ENCODE results near the gene JSRP1.

JSRP1 gene

GRCh38 chr19:2221918-2222317 is 34.3 kb downstream of the JSRP1 start:
- Histone ChIP-seq H3K4me1 (ENCODE audit: control insufficient read depth, low read length) (peaks cover 43% of the 10 kb centered on the region), H3K36me3 (ENCODE audit: control insufficient read depth, low read length) (peaks cover 86% of the 10 kb centered on the region), H3K4me3 (ENCODE audit: low read length) (no peak overlapping the region), H3K4me2 (ENCODE audit: low read length) (no peak overlapping the region), H3K79me2 (ENCODE audit: control insufficient read depth, low read length) (0 out of 2 replicates have a peak, but pooled peaks cover 2% of the 10 kb centered on the region), H3F3A (ENCODE audit: control insufficient read depth, insufficient read depth) (peaks cover 5% of the 10 kb centered on the region), H3K9me3 (ENCODE audit: control insufficient read depth, insufficient read depth, low read length) (no peaks in the 10 kb centered on the region), H4K20me1 (ENCODE audit: control insufficient read depth, insufficient read depth, low read depth, low read length) (0 out of 2 replicates have a peak, but pooled peaks cover 2% of the 10 kb centered on the region), H3K27ac (ENCODE audit: low read depth, low read length) (no peak overlapping the region), H3K9me2 (replicated peaks; ENCODE audit: control insufficient read depth, low read length) (no peaks in the 10 kb centered on the region), H3K27me3 (ENCODE audit: control insufficient read depth, low read length) (no peaks in the 10 kb centered on the region)
- peak; percentile 27 for TF ChIP-seq CTCF (IDR thresholded peaks at IDR 0.05; ENCODE audit: low read depth, low read length, poor library complexity, severe bottlenecking)
- no peak for TF ChIP-seq EZH2phosphoT487 (IDR thresholded peaks at IDR 0.05; ENCODE audit: borderline replicate concordance, low read length)

GRCh38 chr19:2221250-2221831 is 34.9 kb downstream of the JSRP1 start:
- peaks cover 86% of the 10 kb centered on the region for H3K36me3 ChIP-seq (ENCODE audit: control insufficient read depth, low read length)
- H3K27ac ChIP-seq (ENCODE audit: low read depth, low read length), result no peak overlapping the region

GRCh38 chr19:2219726-2220125 is 36.5 kb downstream of the JSRP1 start:
- Histone ChIP-seq H3K4me2 (ENCODE audit: low read length) (no peak overlapping the region), H4K20me1 (ENCODE audit: control insufficient read depth, insufficient read depth, low read depth, low read length) (no peaks in the 10 kb centered on the region)

More at GRCh38 chr19:2221250-2221831, 34.9 kb downstream of the JSRP1 start:
- Histone ChIP-seq H3K4me2 (ENCODE audit: low read length) (no peak overlapping the region), H3K27me3 (ENCODE audit: control insufficient read depth, low read length) (no peaks in the 10 kb centered on the region), H3F3A (ENCODE audit: control insufficient read depth, insufficient read depth) (peaks cover 5% of the 10 kb centered on the region; the same call in 1 of the 2 replicates), H3K9me2 (replicated peaks; ENCODE audit: control insufficient read depth, low read length) (no peaks in the 10 kb centered on the region), H3K4me1 (ENCODE audit: control insufficient read depth, low read length) (peaks cover 37% of the 10 kb centered on the region), H4K20me1 (ENCODE audit: control insufficient read depth, insufficient read depth, low read depth, low read length) (no peaks in the 10 kb centered on the region), H3K9me3 (ENCODE audit: control insufficient read depth, insufficient read depth, low read length) (no peaks in the 10 kb centered on the region), H3K79me2 (ENCODE audit: control insufficient read depth, low read length) (peaks cover 2% of the 10 kb centered on the region; the same call in 1 of the 2 replicates), H3K4me3 (ENCODE audit: low read length) (no peak overlapping the region)
- TF ChIP-seq EZH2phosphoT487 (IDR thresholded peaks at IDR 0.05; ENCODE audit: borderline replicate concordance, low read length), result no peak

More at GRCh38 chr19:2219726-2220125, 36.5 kb downstream of the JSRP1 start:
- no peaks in the 10 kb centered on the region for H3K9me3 ChIP-seq (ENCODE audit: control insufficient read depth, insufficient read depth, low read length)
- H3K4me1 ChIP-seq (ENCODE audit: control insufficient read depth, low read length), result peaks cover 51% of the 10 kb centered on the region
- H3K4me3 ChIP-seq (ENCODE audit: low read length), result no peak overlapping the region
- no peaks in the 10 kb centered on the region for H3K27me3 ChIP-seq (ENCODE audit: control insufficient read depth, low read length)
- TF ChIP-seq CTCF (IDR thresholded peaks at IDR 0.05; ENCODE audit: low read depth, low read length, poor library complexity, severe bottlenecking) (no peak), EZH2phosphoT487 (IDR thresholded peaks at IDR 0.05; ENCODE audit: borderline replicate concordance, low read length) (no peak)
- no peaks in the 10 kb centered on the region for H3K9me2 ChIP-seq (replicated peaks; ENCODE audit: control insufficient read depth, low read length)
- no peaks in the 10 kb centered on the region; the same call in 1 of the 2 replicates for H3K79me2 ChIP-seq (ENCODE audit: control insufficient read depth, low read length)
- peaks cover 85% of the 10 kb centered on the region for H3K36me3 ChIP-seq (ENCODE audit: control insufficient read depth, low read length)
- no peak overlapping the region for H3K27ac ChIP-seq (ENCODE audit: low read depth, low read length)
- peaks cover 5% of the 10 kb centered on the region; the same call in 1 of the 2 replicates for H3F3A ChIP-seq (ENCODE audit: control insufficient read depth, insufficient read depth)
